ENCODE results near the gene HLA-DMB.

Gene HLA-DMB

DNA sequence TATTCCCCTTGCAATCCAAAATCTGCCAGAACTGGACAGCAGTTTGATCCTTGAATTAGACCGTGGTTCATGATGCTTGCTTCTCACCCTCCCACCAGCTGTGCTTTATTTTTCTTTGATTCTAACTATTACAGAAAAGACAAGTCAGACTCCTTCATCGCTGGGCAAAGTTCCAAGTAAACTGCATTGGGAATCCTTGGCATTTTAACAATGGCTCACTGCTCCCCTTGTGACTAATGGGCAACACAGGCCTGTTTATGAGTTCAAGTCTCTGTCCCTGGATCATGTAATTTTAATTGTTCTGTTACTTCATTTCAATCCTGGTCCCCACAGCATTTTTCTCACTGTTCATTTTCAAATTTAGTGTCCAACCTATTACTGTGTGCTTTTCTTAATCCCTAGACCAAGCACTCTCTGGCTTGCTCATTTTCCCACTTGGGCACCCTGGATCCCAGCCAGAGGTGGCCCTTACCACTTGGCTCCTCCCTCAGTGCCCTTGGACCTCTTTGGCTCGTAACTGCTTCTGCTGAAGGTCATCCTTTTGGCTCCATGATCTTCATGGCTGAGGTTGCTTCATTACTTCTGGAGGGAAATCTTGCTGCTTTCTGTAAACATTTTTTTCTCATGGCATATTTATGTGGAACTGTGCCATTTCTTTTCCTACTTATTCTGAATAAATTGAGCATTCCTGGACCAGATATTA is 54.0 kb downstream of the HLA-DMB start:
- no peaks in the 10 kb centered on the region for H3K9me3 Mint-ChIP-seq
- no peaks in the 10 kb centered on the region for H3K27me3 Mint-ChIP-seq
- no peak overlapping the region for H3K4me3 Mint-ChIP-seq
- no peak for DNase-seq
- no peak overlapping the region for H3K27ac Mint-ChIP-seq
- H3K4me1 Mint-ChIP-seq (ENCODE audit: low read depth) = peaks cover 11% of the 10 kb centered on the region
- no peaks in the 10 kb centered on the region for H3K36me3 Mint-ChIP-seq (ENCODE audit: low read depth)

DNA sequence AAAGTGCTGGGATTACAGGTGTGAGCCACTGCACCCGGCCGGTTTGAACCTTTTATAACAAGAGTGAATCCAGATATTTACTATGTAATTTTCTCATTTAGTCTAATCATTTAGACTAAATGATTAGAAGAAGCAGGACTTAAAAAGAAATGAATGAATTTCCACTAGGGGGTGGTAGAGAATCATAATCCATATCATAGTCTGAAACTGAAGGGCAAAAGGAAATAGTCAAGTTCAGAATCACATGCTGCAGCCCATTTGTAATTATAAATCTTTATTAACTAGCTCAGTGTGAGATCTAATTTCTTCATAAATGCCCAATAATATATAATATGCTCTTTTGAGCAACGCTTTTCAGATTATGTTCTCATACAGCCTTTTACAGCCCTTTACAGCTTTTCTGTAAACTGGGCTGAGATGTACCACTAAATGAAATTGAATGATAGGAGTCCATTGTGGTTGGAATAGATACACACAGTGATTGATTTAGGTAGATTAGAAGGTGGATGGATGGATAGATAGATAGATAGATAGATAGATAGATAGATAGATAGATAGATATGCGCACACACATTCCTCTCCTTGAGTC is 55.0 kb downstream of the HLA-DMB start:
- Mint-ChIP-seq H3K4me1 (ENCODE audit: low read depth) (peaks cover 13% of the 10 kb centered on the region), H3K36me3 (ENCODE audit: low read depth) (no peaks in the 10 kb centered on the region), H3K4me3 (no peak overlapping the region), H3K27me3 (no peaks in the 10 kb centered on the region), H3K27ac (no peak overlapping the region), H3K9me3 (no peaks in the 10 kb centered on the region)
- DNase-seq = no peak

Measured in activated T-cell treated with anti-CD3 and anti-CD28 coated beads, Interleukin-2, amount 50 U/mL, for 24 hours (primary cell).